GM12878 (cell line): Measurements from ENCODE around the gene PAX1. TPM values are rescaled to one million over a fixed set of nuclear protein-coding genes. Genes with fewer than 3 reads are reported as not detected.

Experiments used
- ATAC-seq: fragments of 200-7000 bp; cut with Tn5 transposase; 3 replicates; pipeline ENCODE4 v1.9.1; 2020; ENCODE audit warnings: mild to moderate bottlenecking, moderate library complexity
- BruUV-seq: library from RNA; stranded (reverse); fragments of 400-500 nt; replicated peaks from 2 replicates; lab custom pipeline; 2021; lab: Mats Ljungman, UMichigan
- CTCF ChIA-PET: fragments of 300-600 bp; sonication (Branson Sonifier 250); formaldehyde crosslinking; extraction: SDS; loops from one replicate; lab custom pipeline; 2021; ENCODE audit warnings: inconsistent platforms; lab: Yijun Ruan, JAX
- POLR2A ChIA-PET: fragments of 350-600 bp; formaldehyde crosslinking; extraction: SDS; loops from one replicate; lab custom pipeline; 2021; ENCODE audit warnings: inconsistent platforms; lab: Charles Lee
- RAD21 ChIA-PET: fragments of 300-600 bp; sonication (Branson Sonifier 250); formaldehyde crosslinking; loops from one replicate; lab custom pipeline; 2023; ENCODE audit warnings: antibody characterized with exemption; ENCODE audit not compliant: unreplicated experiment; lab: Charles Lee
- SMC1A ChIA-PET: fragments of 300-600 bp; sonication (Branson Sonifier 250); formaldehyde crosslinking; loops from one replicate; lab custom pipeline; 2023; ENCODE audit not compliant: unreplicated experiment, uncharacterized antibody; lab: Charles Lee
- DNase-seq: peaks from one replicate; pipeline ENCODE4 v3.0.0-alpha.2; 2011; ENCODE audit warnings: low read depth, low spot score
- FAIRE-seq: peaks from 3 replicates; lab custom pipeline; 2011; peaks lifted over from hg19 to GRCh38; lab: Jason Lieb, UNC
- H2AFZ ChIP-seq: 2 replicates; pipeline ENCODE4 v1.6.0; 2011; ENCODE audit warnings: low read depth, low read length, control low read depth; ENCODE audit not compliant: control insufficient read depth
- H3K27ac ChIP-seq: 2 replicates; pipeline ENCODE4 v1.5.1; 2011; ENCODE audit warnings: control low read depth; ENCODE audit not compliant: control insufficient read depth, insufficient read depth
- H3K27me3 ChIP-seq, 2 experiments: replicated peaks in 1 of 2; 2 replicates each; pipeline versions ENCODE4 v1.6.0 to v1.6.1; 2011; ENCODE audit warnings: low read length in 1 of 2; ENCODE audit not compliant: control insufficient read depth in 2 of 2, insufficient read depth in 2 of 2
- H3K36me3 ChIP-seq, 2 experiments: 2 replicates each; pipeline ENCODE4 v1.5.1; 2011; ENCODE audit warnings: low read length in 1 of 2; ENCODE audit not compliant: control insufficient read depth in 2 of 2, insufficient read depth in 2 of 2
- H3K4me1 ChIP-seq: 2 replicates; pipeline ENCODE4 v1.6.1; 2011; ENCODE audit warnings: mild to moderate bottlenecking, low read length, moderate library complexity, mixed read lengths; ENCODE audit not compliant: control insufficient read depth, insufficient read depth
- H3K4me2 ChIP-seq: 2 replicates; pipeline ENCODE4 v1.6.0; 2011; ENCODE audit warnings: control low read depth; ENCODE audit not compliant: control insufficient read depth, insufficient read depth
- H3K4me3 ChIP-seq: fragments of 200-600 bp; sonication (generic); 2 replicates; pipeline ENCODE4 v1.5.1; 2016
- H3K79me2 ChIP-seq: 2 replicates; pipeline ENCODE4 v1.6.0; 2011; ENCODE audit warnings: low read length; ENCODE audit not compliant: control insufficient read depth, insufficient read depth
- H3K9ac ChIP-seq: 2 replicates; pipeline ENCODE4 v1.8.0; 2011; ENCODE audit warnings: low read length, control low read depth, mixed read lengths; ENCODE audit not compliant: control insufficient read depth, insufficient read depth
- H3K9me3 ChIP-seq: replicated peaks from 3 replicates; pipeline ENCODE4 v1.5.1; 2011; ENCODE audit warnings: mild to moderate bottlenecking, low read length; ENCODE audit not compliant: control insufficient read depth, insufficient read depth
- H4K20me1 ChIP-seq: 2 replicates; pipeline ENCODE4 v1.6.0; 2011; ENCODE audit not compliant: control insufficient read depth, insufficient read depth
- CHD4 ChIP-seq: fragments of 200-600 bp; sonication (generic); IDR thresholded peaks from 2 replicates; pipeline ENCODE4 v1.6.1; 2016; ENCODE audit warnings: mild to moderate bottlenecking
- ESRRA ChIP-seq: IDR thresholded peaks from 2 replicates; pipeline ENCODE4 v1.6.1; 2012; ENCODE audit warnings: mild to moderate bottlenecking, low read length, improper control_type of control experiment
- KLF5 ChIP-seq: fragments of 450-650 bp; IDR thresholded peaks from 2 replicates; pipeline ENCODE4 v1.6.1; 2014; ENCODE audit warnings: mild to moderate bottlenecking; ENCODE audit not compliant: partially characterized antibody
- MEF2B ChIP-seq: fragments of 450-650 bp; IDR thresholded peaks from 2 replicates; pipeline ENCODE4 v1.6.1; 2018; ENCODE audit warnings: mild to moderate bottlenecking, moderate library complexity; ENCODE audit not compliant: partially characterized antibody, poor library complexity, severe bottlenecking
- NR2C1 ChIP-seq: fragments of 450-650 bp; IDR thresholded peaks from 2 replicates; pipeline ENCODE4 v1.6.1; 2017; ENCODE audit warnings: antibody characterized with exemption, mild to moderate bottlenecking, moderate library complexity
- POLR2AphosphoS2 ChIP-seq: IDR thresholded peaks from 2 replicates; pipeline ENCODE4 v1.6.1; 2011; ENCODE audit warnings: low read depth, mild to moderate bottlenecking, low read length, improper control_type of control experiment, moderate library complexity
- SIN3A ChIP-seq: IDR thresholded peaks from 2 replicates; pipeline ENCODE4 v1.6.1; 2012; ENCODE audit warnings: low read depth, low read length, improper control_type of control experiment
- SIX5 ChIP-seq: IDR thresholded peaks from 2 replicates; pipeline ENCODE4 v1.6.1; 2011; ENCODE audit warnings: mild to moderate bottlenecking, low read depth, low read length, moderate library complexity; ENCODE audit not compliant: severe bottlenecking
- ZBTB4 ChIP-seq: fragments of 450-650 bp; formaldehyde crosslinking; IDR thresholded peaks from 2 replicates; pipeline ENCODE4 v1.4.0; 2022; ENCODE audit warnings: mild to moderate bottlenecking, moderate library complexity
- ZZZ3 ChIP-seq: IDR thresholded peaks from 2 replicates; pipeline ENCODE4 v1.6.1; 2011; ENCODE audit warnings: low read depth; ENCODE audit not compliant: control insufficient read depth, insufficient read length
- WGBS: methylation state at CpG from one replicate; pipeline ENCODE4 v1.1.6; 2016; ENCODE audit warnings: low lambda C conversion rate; ENCODE audit not compliant: insufficient replicate concordance, insufficient coverage; ENCODE audit errors: missing lambda C conversion rate; 5-methylcytosine and 5-hydroxymethylcytosine counted together
- in situ Hi-C: fragments of 300-500 bp; cut with MboI; formaldehyde crosslinking; loops from 9 replicates; pipeline ENCODE4 v1.14.3; 2018; ENCODE audit warnings: mixed read lengths
- intact Hi-C: fragments of 100-400 bp; cut with micrococcal nuclease; formaldehyde crosslinking; loops from one replicate; pipeline ENCODE4 v1.14.2; 2022; ENCODE audit not compliant: unreplicated experiment
- polyA plus RNA-seq, 11 experiments: library from polyadenylated mRNA; depleted of rRNA in 4 of 11; unstranded in 6 of 11; stranded (reverse) in 5 of 11; fragments of >200 nt; fragmentation: Nextera tagmentation in 4 of 11; fragmentation: Illumina TruSeq in 1 of 11; extraction: Ambion mirVana in 4 of 11; extraction: Trizol in 1 of 11; gene quantifications; 1 replicate in 1 of 11; 2 replicates in 10 of 11; pipeline versions ENCODE4 v1.2.1 to v1.2.3, GENCODE V29; 2011 to 2016; ENCODE audit warnings: inconsistent platforms in 2 of 11, missing spikeins in 2 of 11, low read depth in 1 of 11
- total RNA-seq, 4 experiments: library from RNA; depleted of rRNA in 3 of 4; stranded (reverse); fragments of >200 nt in 3 of 4; fragmentation: Illumina TruSeq in 1 of 4; extraction: Trizol in 1 of 4; gene quantifications; 2 replicates each; pipeline versions ENCODE4 v1.2.1 to v1.2.3, GENCODE V29; 2013 to 2021
- TF ChIP-seq, protein P1 (sequence below): fragments of 450-650 bp; IDR thresholded peaks from 2 replicates; pipeline ENCODE4 v1.6.1; 2017; ENCODE audit warnings: low read depth, mild to moderate bottlenecking, moderate library complexity
- TF ChIP-seq, protein P2 (sequence below): IDR thresholded peaks from 2 replicates; pipeline ENCODE4 v1.6.1; 2011; ENCODE audit warnings: mild to moderate bottlenecking, low read depth, low read length, moderate library complexity; ENCODE audit not compliant: insufficient replicate concordance

PAX1 gene
- total and polyA plus RNA-seq, 10 of the 15 experiments (the other 5 are each of a cell fraction or from before 2014, with no cell fraction given): not detected

- H3K9ac ChIP-seq: no peak overlapping the region
- H4K20me1 ChIP-seq: no peaks in the 10 kb centered on the region
- no peak overlapping the region for H2AFZ ChIP-seq
- FAIRE-seq (no peak), ATAC-seq (no peak), DNase-seq (no peak)
- no peaks in the 10 kb centered on the region for H3K27me3 ChIP-seq
- WGBS: 23% methylated on average over 3 of the region's 3 CpGs
- no peak overlapping the region for H3K27ac ChIP-seq
- intact Hi-C loops: no loop called here
- CTCF ChIA-PET: no interaction called here
- RAD21 ChIA-PET: no interaction called here
- H3K4me2 ChIP-seq: no peak overlapping the region
- SMC1A ChIA-PET: interaction anchor here (0.6 kb wide), 1 partner anchor 428 kb away, joined by 3 read pairs; no protein-coding TSS in a partner anchor
- no peaks in the 10 kb centered on the region for H3K4me1 ChIP-seq
- POLR2A ChIA-PET: no interaction called here
- no peaks in the 10 kb centered on the region for H3K36me3 ChIP-seq
- H3K4me3 ChIP-seq: no peak overlapping the region
- TF ChIP-seq NR2C1 (no peak), ESRRA (no peak), SIN3A (no peak), ZBTB4 (no peak), POLR2AphosphoS2 (no peak), ZZZ3 (no peak), CHD4 (no peak), KLF5 (no peak), MEF2B (no peak), SIX5 (no peak)
- TF ChIP-seq, protein P1, sequence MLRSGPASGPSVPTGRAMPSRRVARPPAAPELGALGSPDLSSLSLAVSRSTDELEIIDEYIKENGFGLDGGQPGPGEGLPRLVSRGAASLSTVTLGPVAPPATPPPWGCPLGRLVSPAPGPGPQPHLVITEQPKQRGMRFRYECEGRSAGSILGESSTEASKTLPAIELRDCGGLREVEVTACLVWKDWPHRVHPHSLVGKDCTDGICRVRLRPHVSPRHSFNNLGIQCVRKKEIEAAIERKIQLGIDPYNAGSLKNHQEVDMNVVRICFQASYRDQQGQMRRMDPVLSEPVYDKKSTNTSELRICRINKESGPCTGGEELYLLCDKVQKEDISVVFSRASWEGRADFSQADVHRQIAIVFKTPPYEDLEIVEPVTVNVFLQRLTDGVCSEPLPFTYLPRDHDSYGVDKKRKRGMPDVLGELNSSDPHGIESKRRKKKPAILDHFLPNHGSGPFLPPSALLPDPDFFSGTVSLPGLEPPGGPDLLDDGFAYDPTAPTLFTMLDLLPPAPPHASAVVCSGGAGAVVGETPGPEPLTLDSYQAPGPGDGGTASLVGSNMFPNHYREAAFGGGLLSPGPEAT: no peak
- TF ChIP-seq, protein P2, sequence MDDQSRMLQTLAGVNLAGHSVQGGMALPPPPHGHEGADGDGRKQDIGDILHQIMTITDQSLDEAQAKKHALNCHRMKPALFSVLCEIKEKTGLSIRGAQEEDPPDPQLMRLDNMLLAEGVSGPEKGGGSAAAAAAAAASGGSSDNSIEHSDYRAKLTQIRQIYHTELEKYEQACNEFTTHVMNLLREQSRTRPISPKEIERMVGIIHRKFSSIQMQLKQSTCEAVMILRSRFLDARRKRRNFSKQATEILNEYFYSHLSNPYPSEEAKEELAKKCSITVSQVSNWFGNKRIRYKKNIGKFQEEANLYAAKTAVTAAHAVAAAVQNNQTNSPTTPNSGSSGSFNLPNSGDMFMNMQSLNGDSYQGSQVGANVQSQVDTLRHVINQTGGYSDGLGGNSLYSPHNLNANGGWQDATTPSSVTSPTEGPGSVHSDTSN: no peak
- no peaks in the 10 kb centered on the region for H3K79me2 ChIP-seq
- in situ Hi-C loops: no loop called here
- BruUV-seq: no TSS peak
- H3K9me3 ChIP-seq: no peaks in the 10 kb centered on the region
Measured at GRCh38 chr20:21739682-21740081, 34.2 kb downstream of the PAX1 start.
